HG03378 (cell line): Measurements from ENCODE around the gene TGM3.

Experiments
- ATAC-seq: cut with Tn5 transposase; IDR thresholded peaks from one replicate; pipeline ENCODE4 v1.9.1; 2021; ENCODE audit warnings: mild to moderate bottlenecking, moderate library complexity; ENCODE audit not compliant: unreplicated experiment

TGM3 gene

GRCh38 chr20:2374346-2375125 is 78.7 kb downstream of the TGM3 start:
- no peak for ATAC-seq

- no peak for ATAC-seq
These were observed 83.1 kb downstream of the TGM3 start for GRCh38 chr20:2378893-2379292.

DNA sequence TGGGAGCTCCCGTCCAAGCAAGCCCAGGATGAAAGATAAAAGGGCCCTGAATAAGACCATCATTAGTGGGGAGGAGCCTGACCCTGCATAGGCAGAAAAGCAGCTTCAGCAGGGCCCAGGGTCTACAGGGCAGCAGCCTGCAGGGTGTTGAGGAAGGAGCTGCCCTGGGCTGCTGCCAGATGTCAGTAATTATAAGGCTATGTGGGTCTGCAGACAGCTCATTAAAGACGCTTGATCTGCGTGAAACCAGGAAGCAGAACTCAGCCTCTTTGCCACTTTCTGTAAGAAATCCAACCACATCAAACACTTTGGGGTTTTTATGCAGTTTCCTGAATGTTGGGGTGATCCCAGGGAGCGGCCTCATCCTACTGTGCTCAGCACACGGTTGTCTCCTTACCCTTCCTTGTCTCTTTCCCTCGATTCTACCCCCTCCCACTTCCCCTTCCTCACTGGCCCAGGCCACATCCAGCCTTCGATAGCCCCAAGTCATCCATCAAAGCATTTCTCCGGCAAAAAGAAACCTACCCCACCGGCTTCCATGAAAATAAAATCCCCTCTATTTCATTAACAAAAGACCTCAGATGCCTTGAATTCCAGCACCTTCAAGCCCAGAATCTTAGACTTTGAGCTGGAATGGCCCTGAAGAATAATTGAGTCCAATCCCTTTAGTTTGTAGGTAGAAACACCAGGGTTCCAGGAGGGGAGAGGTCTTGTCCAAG is 83.9 kb downstream of the TGM3 start:
- ATAC-seq, result no peak

GRCh38 chr20:2380601-2381000 is 84.8 kb downstream of the TGM3 start, which contains the start of gene TGM6:
TGM6 (plus strand) TSS chr20:2380901; CDS start chr20:2380969, 68 bp downstream.
- no peak for ATAC-seq

- no peak for ATAC-seq
These were observed 85.5 kb downstream of the TGM3 start for GRCh38 chr20:2381303-2381702.

- no peak for ATAC-seq
These were observed 87.0 kb downstream of the TGM3 start for GRCh38 chr20:2382833-2383232.

- no peak for ATAC-seq
These were observed 89.2 kb downstream of the TGM3 start for GRCh38 chr20:2385026-2385425.

GRCh38 chr20:2385496-2385895 is 89.7 kb downstream of the TGM3 start:
- ATAC-seq, result no peak

DNA sequence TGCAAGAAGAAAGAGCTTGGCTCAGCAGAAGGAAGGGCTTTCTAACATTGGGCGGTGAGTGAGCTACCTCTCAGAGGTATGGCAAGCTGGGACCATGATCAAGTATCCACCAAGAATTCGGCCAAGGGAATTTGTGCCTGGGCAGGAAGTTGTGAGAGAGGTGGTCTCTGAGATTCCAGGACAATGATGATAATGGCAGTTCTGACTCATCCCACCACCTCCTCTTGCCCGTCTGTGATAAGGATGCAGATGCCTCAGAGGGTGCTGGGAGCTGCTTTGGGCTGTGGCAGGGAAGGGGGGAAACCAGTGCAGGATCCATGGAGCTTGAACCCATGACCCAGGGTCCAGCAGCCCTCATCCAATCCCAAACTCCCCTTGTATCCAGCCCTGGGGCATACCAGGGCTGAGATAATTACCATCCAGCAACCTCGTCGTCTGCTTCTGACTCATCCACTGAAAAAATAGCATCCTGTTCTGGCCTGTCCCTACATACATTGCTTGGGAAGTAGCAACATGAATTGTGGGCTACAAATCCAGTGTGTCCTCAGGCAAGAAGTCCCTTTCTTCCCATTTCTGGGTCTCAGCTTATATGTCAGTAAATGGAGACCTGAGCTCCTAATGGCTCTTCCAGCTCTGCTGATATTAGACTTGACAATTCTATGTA is 90.8 kb downstream of the TGM3 start:
- ATAC-seq, result no peak

DNA sequence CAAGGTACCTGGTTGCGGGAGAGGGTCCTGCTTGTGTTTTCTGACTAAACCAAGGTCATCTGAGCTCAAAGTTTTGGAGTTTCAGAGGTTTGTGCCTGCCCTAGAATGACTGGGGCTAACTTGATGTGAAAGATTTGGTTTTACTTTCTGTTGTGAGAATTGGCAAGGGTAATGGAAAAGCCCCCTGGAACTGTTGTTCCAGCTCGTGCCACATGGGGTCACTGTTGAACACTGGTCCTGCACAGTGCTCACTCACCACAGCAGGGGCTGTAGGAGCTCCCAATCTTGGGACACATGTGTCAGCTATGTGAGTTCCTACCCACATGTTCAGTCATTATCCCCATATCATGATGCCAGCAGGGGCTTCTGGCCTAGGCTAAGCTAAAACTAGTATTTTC is 91.4 kb downstream of the TGM3 start:
- ATAC-seq, result no peak

GRCh38 chr20:2387580-2387979 is 91.8 kb downstream of the TGM3 start:
- no peak for ATAC-seq
